Neural crest cell (in vitro differentiated cells): ENCODE measurements around the gene VWA2. TPM values are rescaled to one million over a fixed set of nuclear protein-coding genes. Genes with fewer than 3 reads are reported as not detected.

Source experiments
- DNase-seq: peaks from one replicate; pipeline ENCODE4 v3.0.0; 2021; ENCODE audit warnings: low read depth, mixed read lengths, low spot score
- H3K27ac Mint-ChIP-seq: one replicate; pipeline ENCODE4 v1.8.0; 2021; ENCODE audit warnings: mild to moderate bottlenecking, mixed read lengths; ENCODE audit not compliant: unreplicated experiment
- H3K27me3 Mint-ChIP-seq: 2 replicates; pipeline ENCODE4 v1.8.0; 2021; ENCODE audit warnings: low read depth, mild to moderate bottlenecking, mixed read lengths
- H3K36me3 Mint-ChIP-seq: 2 replicates; pipeline ENCODE4 v1.8.0; 2021; ENCODE audit warnings: low read depth, mild to moderate bottlenecking, mixed read lengths
- H3K4me1 Mint-ChIP-seq: 2 replicates; pipeline ENCODE4 v1.8.0; 2021; ENCODE audit warnings: mixed read lengths
- H3K4me3 Mint-ChIP-seq: one replicate; pipeline ENCODE4 v1.8.0; 2021; ENCODE audit warnings: mild to moderate bottlenecking, mixed read lengths
- H3K9me3 Mint-ChIP-seq: 2 replicates; pipeline ENCODE4 v1.8.0; 2021; ENCODE audit warnings: mixed read lengths
- CTCF ChIP-seq: fragments of 200-600 bp; sonication (generic); conservative IDR thresholded peaks from 2 replicates; pipeline ENCODE4 v1.5.0; 2021; ENCODE audit warnings: antibody characterized with exemption, mild to moderate bottlenecking
- total RNA-seq: library from RNA; stranded (reverse); gene quantifications from 2 replicates; pipeline ENCODE4 v1.2.1, GENCODE V29; 2021

VWA2 gene
- total RNA-seq, 1 donor from 2014 or later, result not detected

DNA sequence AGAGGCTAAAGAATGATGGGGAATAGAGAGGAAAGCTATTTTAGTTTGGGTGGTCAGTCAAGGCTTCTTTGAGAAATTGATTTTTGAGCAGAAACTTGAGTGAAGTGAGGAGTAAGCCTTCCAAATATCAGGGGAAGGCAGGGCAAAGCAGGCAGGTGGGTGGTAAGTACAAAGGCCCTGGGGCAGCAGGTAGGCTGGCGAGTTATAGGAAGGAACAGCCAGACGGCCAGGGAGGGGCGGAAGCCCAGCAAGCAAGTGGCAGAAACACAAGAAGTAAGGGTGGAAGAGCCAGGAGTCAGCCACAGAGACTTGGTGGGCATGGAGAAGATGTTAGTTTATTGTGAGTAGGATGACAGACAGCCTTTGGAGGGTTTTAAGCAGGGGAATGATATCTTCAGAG, 34.9 kb downstream of the VWA2 start:
- H3K27me3 Mint-ChIP-seq, result peaks cover 2% of the 10 kb centered on the region
- no peak for TF ChIP-seq CTCF
- no peak for DNase-seq
- H3K4me1 Mint-ChIP-seq, result no peaks in the 10 kb centered on the region
- no peaks in the 10 kb centered on the region for H3K9me3 Mint-ChIP-seq
- H3K27ac Mint-ChIP-seq, result no peak overlapping the region
- no peaks in the 10 kb centered on the region for H3K36me3 Mint-ChIP-seq
- H3K4me3 Mint-ChIP-seq, result no peak overlapping the region

GRCh38 chr10:114274616-114275453, 35.8 kb downstream of the VWA2 start:
- no peak for DNase-seq
- Mint-ChIP-seq H3K4me3 (no peak overlapping the region), H3K4me1 (no peaks in the 10 kb centered on the region), H3K27me3 (peaks cover 2% of the 10 kb centered on the region), H3K36me3 (no peaks in the 10 kb centered on the region), H3K27ac (no peak overlapping the region), H3K9me3 (no peaks in the 10 kb centered on the region)
- no peak for TF ChIP-seq CTCF

DNA sequence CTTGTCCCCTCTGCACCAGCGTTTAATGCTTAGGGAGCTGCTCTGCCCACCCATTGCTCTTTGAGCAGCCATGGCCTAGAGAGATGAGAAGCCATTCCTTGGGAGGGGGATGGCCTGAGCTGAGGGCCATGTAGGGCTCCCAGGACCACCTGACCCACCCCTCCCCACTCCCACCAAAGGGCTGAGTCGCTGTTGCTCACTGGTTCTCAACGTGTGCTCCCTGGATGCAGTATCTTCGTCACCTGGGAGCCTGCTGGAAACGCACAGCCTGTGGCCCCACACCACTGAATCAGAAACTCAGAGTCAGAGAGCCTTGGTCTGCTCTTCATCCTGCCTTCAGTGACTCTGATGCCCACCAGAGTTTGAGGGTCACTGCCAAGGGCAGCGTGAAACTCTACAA, 37.0 kb downstream of the VWA2 start:
- no peak overlapping the region for H3K27ac Mint-ChIP-seq
- H3K4me1 Mint-ChIP-seq, result no peaks in the 10 kb centered on the region
- no peak for TF ChIP-seq CTCF
- H3K9me3 Mint-ChIP-seq, result no peaks in the 10 kb centered on the region
- no peak for DNase-seq
- no peaks in the 10 kb centered on the region for H3K36me3 Mint-ChIP-seq
- H3K27me3 Mint-ChIP-seq, result peaks cover 2% of the 10 kb centered on the region
- H3K4me3 Mint-ChIP-seq, result no peak overlapping the region

DNA sequence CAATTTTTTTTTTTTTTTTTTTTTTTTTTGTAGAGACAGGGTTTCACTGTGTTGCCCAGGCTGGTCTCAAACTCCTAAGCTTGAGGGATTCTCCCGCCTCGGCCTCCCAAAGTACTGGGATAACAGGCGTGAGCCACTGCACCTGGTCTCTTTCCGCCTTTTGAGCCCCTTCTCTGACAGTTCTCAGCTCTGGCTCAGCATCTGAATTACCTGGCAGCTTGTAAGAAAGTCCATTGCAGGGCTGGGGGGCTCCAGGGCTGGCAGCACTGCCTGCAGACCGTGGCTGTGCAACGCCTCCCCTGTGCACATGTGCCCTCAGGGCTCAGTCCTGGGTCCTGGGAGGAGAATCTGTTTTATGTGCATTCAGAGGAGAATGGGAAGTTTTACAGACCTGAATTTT, 37.6 kb downstream of the VWA2 start:
- H3K4me1 Mint-ChIP-seq, result no peaks in the 10 kb centered on the region
- H3K27me3 Mint-ChIP-seq, result peaks cover 2% of the 10 kb centered on the region
- H3K36me3 Mint-ChIP-seq, result no peaks in the 10 kb centered on the region
- DNase-seq, result no peak
- no peak overlapping the region for H3K27ac Mint-ChIP-seq
- TF ChIP-seq CTCF, result no peak
- no peak overlapping the region for H3K4me3 Mint-ChIP-seq
- no peaks in the 10 kb centered on the region for H3K9me3 Mint-ChIP-seq

DNA sequence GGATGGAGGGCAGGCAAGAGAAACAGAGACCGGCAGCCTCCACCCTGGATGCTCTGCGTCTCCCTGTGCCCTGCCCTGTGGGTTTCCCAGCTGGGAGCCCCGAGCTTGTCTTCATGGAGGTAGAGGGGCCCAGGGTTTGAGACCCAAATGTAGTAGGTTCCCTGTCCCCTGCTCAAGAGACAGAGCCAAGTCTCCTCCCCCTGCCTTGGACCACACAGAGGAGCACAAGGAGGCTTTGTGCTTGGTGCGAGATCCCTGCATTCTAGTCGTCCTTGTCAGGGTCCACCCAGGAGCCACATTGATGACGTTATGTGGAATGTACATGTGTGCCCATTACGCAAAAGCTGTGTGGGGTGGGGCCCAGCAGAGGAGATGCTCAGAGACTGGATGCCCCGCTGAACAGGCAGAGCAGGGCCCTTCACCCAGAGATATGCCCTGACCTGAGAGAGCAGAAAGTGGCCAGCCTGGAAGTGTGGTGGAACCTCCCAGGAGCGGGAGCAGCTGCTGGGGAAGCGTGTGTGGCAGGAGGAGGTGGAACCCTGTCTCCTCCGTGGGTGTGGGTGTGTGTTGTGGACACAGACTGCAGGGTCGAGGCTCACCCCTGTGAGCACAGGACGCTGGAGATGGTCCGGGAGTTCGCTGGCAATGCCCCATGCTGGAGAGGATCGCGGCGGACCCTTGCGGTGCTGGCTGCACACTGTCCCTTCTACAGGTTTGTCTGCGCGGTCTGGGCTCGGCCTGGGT, 39.3 kb downstream of the VWA2 start:
- Mint-ChIP-seq H3K4me1 (no peaks in the 10 kb centered on the region), H3K27ac (peak overlapping the region; percentile 94), H3K4me3 (no peak overlapping the region), H3K36me3 (no peaks in the 10 kb centered on the region), H3K9me3 (no peaks in the 10 kb centered on the region), H3K27me3 (peaks cover 2% of the 10 kb centered on the region)
- DNase-seq, result no peak
- no peak for TF ChIP-seq CTCF
